HEK293 (cell line): ENCODE data around the gene TSEN2.

Experiments used
- CTCF ChIA-PET: fragments of 350-600 bp; formaldehyde crosslinking; extraction: SDS; loops from one replicate; lab custom pipeline; 2021; ENCODE audit warnings: antibody characterized with exemption; lab: Yijun Ruan, JAX
- POLR2A ChIA-PET: fragments of 300-600 bp; formaldehyde crosslinking; extraction: SDS; loops from one replicate; lab custom pipeline; 2020; ENCODE audit warnings: antibody characterized with exemption, inconsistent platforms; lab: Yijun Ruan, JAX
- H3K27ac ChIP-seq: fragments of 200-500 bp; sonication (Bioruptor generic); 2 replicates; pipeline ENCODE4 v1.5.1; 2014; ENCODE audit warnings: low read depth, low read length, control low read depth, inconsistent platforms; ENCODE audit errors: extremely low read depth
- H3K36me3 ChIP-seq, 2 experiments: fragments of 200-500 bp in 1 of 2; sonication (Bioruptor generic) in 1 of 2; 1 replicate in 1 of 2; 2 replicates in 1 of 2; pipeline ENCODE4 v1.5.1; 2014 to 2017; ENCODE audit warnings: inconsistent platforms in 2 of 2, low read length in 2 of 2; ENCODE audit not compliant: control insufficient read depth in 2 of 2, insufficient read depth in 1 of 2
- H3K4me1 ChIP-seq: fragments of 200-500 bp; sonication (Bioruptor generic); 2 replicates; pipeline ENCODE4 v1.5.1; 2014; ENCODE audit warnings: mild to moderate bottlenecking, low read length, inconsistent platforms; ENCODE audit not compliant: control insufficient read depth, insufficient read depth
- H3K4me3 ChIP-seq: 2 replicates; pipeline ENCODE4 v1.5.1; 2011; ENCODE audit warnings: low read depth, mild to moderate bottlenecking, control low read depth, low read length, moderate library complexity
- H3K9me3 ChIP-seq: fragments of 200-500 bp; sonication (Bioruptor generic); 2 replicates; pipeline ENCODE4 v1.5.1; 2014; ENCODE audit warnings: low read depth, low read length, inconsistent platforms; ENCODE audit not compliant: control insufficient read depth, insufficient read depth
- ATF2 ChIP-seq: fragments of 450-650 bp; formaldehyde crosslinking; IDR thresholded peaks from 2 replicates; pipeline ENCODE4 v1.5.1; 2016; ENCODE audit warnings: missing biosample characterization, missing genetic modification characterization, low read depth
- BCL6B ChIP-seq: fragments of 450-650 bp; formaldehyde crosslinking; IDR thresholded peaks from 2 replicates; pipeline ENCODE4 v1.5.1; 2017; ENCODE audit warnings: missing biosample characterization, missing genetic modification characterization
- EGR2 ChIP-seq: fragments of 450-650 bp; formaldehyde crosslinking; IDR thresholded peaks from 2 replicates; pipeline ENCODE4 v1.5.1; 2016; ENCODE audit warnings: low read depth, missing biosample characterization, missing genetic modification characterization
- GLIS1 ChIP-seq: fragments of 450-650 bp; formaldehyde crosslinking; IDR thresholded peaks from 2 replicates; pipeline ENCODE4 v1.5.1; 2016; ENCODE audit warnings: missing biosample characterization, missing genetic modification characterization
- HOXC10 ChIP-seq: sonication (generic); formaldehyde crosslinking; IDR thresholded peaks from 2 replicates; pipeline ENCODE4 v1.8.1; 2023; ENCODE audit warnings: mild to moderate bottlenecking, missing genetic modification reagents
- PBX3 ChIP-seq: sonication (generic); formaldehyde crosslinking; IDR thresholded peaks from 2 replicates; pipeline ENCODE4 v1.8.1; 2022; ENCODE audit warnings: mild to moderate bottlenecking, moderate library complexity, missing genetic modification reagents
- REST ChIP-seq: fragments of 450-650 bp; formaldehyde crosslinking; IDR thresholded peaks from 2 replicates; pipeline ENCODE4 v1.5.1; 2016; ENCODE audit warnings: missing biosample characterization, missing genetic modification characterization
- YY2 ChIP-seq: fragments of 450-650 bp; formaldehyde crosslinking; IDR thresholded peaks from 2 replicates; pipeline ENCODE4 v1.5.1; 2016; ENCODE audit warnings: missing biosample characterization, missing genetic modification characterization
- ZBTB7A ChIP-seq: fragments of 450-650 bp; formaldehyde crosslinking; IDR thresholded peaks from 2 replicates; pipeline ENCODE4 v1.5.1; 2016; ENCODE audit warnings: low read depth, missing biosample characterization, missing genetic modification characterization
- ZNF146 ChIP-seq: fragments of 450-650 bp; formaldehyde crosslinking; IDR thresholded peaks from 2 replicates; pipeline ENCODE4 v1.5.1; 2016; ENCODE audit warnings: missing biosample characterization, missing genetic modification characterization
- ZNF175 ChIP-seq: fragments of 450-650 bp; formaldehyde crosslinking; IDR thresholded peaks from 2 replicates; pipeline ENCODE4 v1.5.1; 2016; ENCODE audit warnings: missing biosample characterization, missing genetic modification characterization
- ZNF223 ChIP-seq: fragments of 450-650 bp; formaldehyde crosslinking; IDR thresholded peaks from 2 replicates; pipeline ENCODE4 v1.5.1; 2016; ENCODE audit warnings: missing biosample characterization, missing genetic modification characterization
- ZNF280C ChIP-seq: fragments of 450-650 bp; formaldehyde crosslinking; IDR thresholded peaks from 2 replicates; pipeline ENCODE4 v1.5.1; 2016; ENCODE audit warnings: missing biosample characterization, missing genetic modification characterization
- ZNF341 ChIP-seq: fragments of 450-650 bp; formaldehyde crosslinking; IDR thresholded peaks from 2 replicates; pipeline ENCODE4; 2016; ENCODE audit warnings: low read depth, missing biosample characterization, missing genetic modification characterization
- ZNF366 ChIP-seq: fragments of 450-650 bp; formaldehyde crosslinking; conservative IDR thresholded peaks from 2 replicates; pipeline ENCODE4 v1.5.1; 2016; ENCODE audit warnings: missing biosample characterization, missing genetic modification characterization
- ZNF449 ChIP-seq: fragments of 450-650 bp; formaldehyde crosslinking; IDR thresholded peaks from 2 replicates; pipeline ENCODE4 v1.5.1; 2017; ENCODE audit warnings: missing biosample characterization, mild to moderate bottlenecking, missing genetic modification characterization, moderate library complexity
- ZNF560 ChIP-seq: fragments of 450-650 bp; formaldehyde crosslinking; IDR thresholded peaks from 2 replicates; pipeline ENCODE4 v1.5.1; 2017; ENCODE audit warnings: missing biosample characterization, missing genetic modification characterization, borderline replicate concordance
- ZNF645 ChIP-seq: fragments of 450-650 bp; formaldehyde crosslinking; IDR thresholded peaks from 2 replicates; pipeline ENCODE4; 2016; ENCODE audit warnings: missing biosample characterization, missing genetic modification characterization
- ZNF768 ChIP-seq: fragments of 450-650 bp; formaldehyde crosslinking; IDR thresholded peaks from 2 replicates; pipeline ENCODE4 v1.5.1; 2018; ENCODE audit warnings: missing biosample characterization, mild to moderate bottlenecking, missing genetic modification characterization
- ZNF792 ChIP-seq: fragments of 450-650 bp; formaldehyde crosslinking; IDR thresholded peaks from 2 replicates; pipeline ENCODE4 v1.5.1; 2016; ENCODE audit warnings: missing biosample characterization, missing genetic modification characterization
- ZXDB ChIP-seq: fragments of 450-650 bp; formaldehyde crosslinking; IDR thresholded peaks from 2 replicates; pipeline ENCODE4 v1.5.1; 2016; ENCODE audit warnings: missing biosample characterization, missing genetic modification characterization

TSEN2 gene

GRCh38 chr3:12442654-12443501 lies 41.4 kb upstream of the TSEN2 start:
- Histone ChIP-seq H3K9me3 (no peaks in the 10 kb centered on the region), H3K4me3 (no peak overlapping the region), H3K4me1 (peaks cover 13% of the 10 kb centered on the region; the same call in 1 of the 2 replicates), H3K27ac (no peak overlapping the region), H3K36me3 (no peaks in the 10 kb centered on the region)
- POLR2A ChIA-PET: interaction anchor here (0.6 kb wide), 1 partner anchor 37 kb away, joined by 4 read pairs; no protein-coding TSS in a partner anchor
- CTCF ChIA-PET: interaction anchor here (1.0 kb wide), 1 partner anchor 37 kb away, joined by 3 read pairs; no protein-coding TSS in a partner anchor
- TF ChIP-seq PBX3 (no peak), ZNF560 (tag by site-specific recombination) (no peak), YY2 (tag by site-specific recombination) (no peak), REST (tag by site-specific recombination) (no peak), ZNF341 (peak; percentile 45; the same call in 1 of the 2 replicates), ZNF768 (tag by site-specific recombination) (no peak), ZNF792 (tag by site-specific recombination) (no peak), ATF2 (tag by site-specific recombination) (no peak), ZNF366 (0 out of 2 replicates have a peak, but pooled peaks have one; percentile 26), ZNF223 (tag by site-specific recombination) (peak; percentile 91), GLIS1 (tag by site-specific recombination) (peak; percentile 93), ZNF280C (tag by site-specific recombination) (no peak), ZBTB7A (tag by site-specific recombination) (no peak), EGR2 (tag by site-specific recombination) (peak; percentile 77), ZNF645 (no peak), HOXC10 (no peak), BCL6B (tag by site-specific recombination) (no peak), ZXDB (tag by site-specific recombination) (peak; percentile 46; the same call in 1 of the 2 replicates), ZNF449 (tag by site-specific recombination) (no peak), ZNF175 (no peak), ZNF146 (tag by site-specific recombination) (no peak)
